Epithelial cell of prostate (primary cell): ENCODE measurements around the gene HCAR2.
"Not testable (repeated sequence)": the region's sequence is repeated elsewhere in the genome, so short reads cannot be mapped to it uniquely, and the experiment has no call there.

ENCODE experiments used
- DNase-seq: peaks from one replicate; pipeline ENCODE4 v3.0.0-alpha.2; 2011; ENCODE audit warnings: low read depth, low spot score
- H3K27ac ChIP-seq: fragments of 450-650 bp; 2 replicates; pipeline ENCODE4 v1.5.1; 2017; ENCODE audit warnings: mild to moderate bottlenecking

Gene HCAR2

GRCh38 chr12:122702890-122703611, at the start of gene HCAR2:
Gene HCAR2 (minus strand): TSS chr12:122703357. CDS start chr12:122703283, 74 bp downstream.
- peak; percentile 85 for DNase-seq
- peak within 1 kb of the TSS; percentile 29 for H3K27ac ChIP-seq

GRCh38 chr12:122752464-122753318, 49.5 kb upstream of the HCAR2 start, which contains the start of gene DENR:
Gene DENR (plus strand): TSS chr12:122752824. CDS start chr12:122753702, 878 bp downstream.
- peak within 1 kb of the TSS; percentile 89 for H3K27ac ChIP-seq
- DNase-seq: peak; percentile 99

GRCh38 chr12:122750781-122751515, 47.8 kb upstream of the HCAR2 start:
- peak overlapping the region; percentile 89 for H3K27ac ChIP-seq
- DNase-seq: not testable (repeated sequence)

- peak overlapping the region; percentile 37 for H3K27ac ChIP-seq
- DNase-seq: no peak
Measured at GRCh38 chr12:122749569-122750332, 46.6 kb upstream of the HCAR2 start.

- DNase-seq: peak; percentile 20
- peak overlapping the region; percentile 37 for H3K27ac ChIP-seq
Measured at GRCh38 chr12:122747224-122748135, 44.3 kb upstream of the HCAR2 start.

- no peak overlapping the region for H3K27ac ChIP-seq
- no peak for DNase-seq
Measured at GRCh38 chr12:122743895-122744525, 40.9 kb upstream of the HCAR2 start.

GRCh38 chr12:122740351-122740750, 37.2 kb upstream of the HCAR2 start:
- no peak for DNase-seq
- H3K27ac ChIP-seq: no peak overlapping the region

- no peak overlapping the region for H3K27ac ChIP-seq
Measured at GRCh38 chr12:122738571-122738970, 35.4 kb upstream of the HCAR2 start.

GRCh38 chr12:122732611-122733010, 29.5 kb upstream of the HCAR2 start:
- no peak for DNase-seq

More at GRCh38 chr12:122738571-122738970, 35.4 kb upstream of the HCAR2 start:
- no peak for DNase-seq

GRCh38 chr12:122732170-122732569, 29.0 kb upstream of the HCAR2 start:
- H3K27ac ChIP-seq: no peak overlapping the region
- no peak for DNase-seq

More at GRCh38 chr12:122732611-122733010, 29.5 kb upstream of the HCAR2 start:
- H3K27ac ChIP-seq: no peak overlapping the region

GRCh38 chr12:122730215-122731014, 27.3 kb upstream of the HCAR2 start, which contains the start of gene HCAR1:
Gene HCAR1 (minus strand): TSS chr12:122730844. CDS start chr12:122730339, 505 bp downstream.
- H3K27ac ChIP-seq: no peak within 1 kb of the TSS
- DNase-seq: no peak

GRCh38 chr12:122729583-122730214, 26.5 kb upstream of the HCAR2 start:
- H3K27ac ChIP-seq: no peak overlapping the region
- DNase-seq: no peak

GRCh38 chr12:122726080-122726558, 23.0 kb upstream of the HCAR2 start:
- H3K27ac ChIP-seq: peak overlapping the region; percentile 87
- no peak for DNase-seq

- no peak for DNase-seq
Measured at GRCh38 chr12:122725452-122726079, 22.4 kb upstream of the HCAR2 start.

GRCh38 chr12:122724641-122725243, 21.6 kb upstream of the HCAR2 start:
- H3K27ac ChIP-seq: peak overlapping the region; percentile 87

More at GRCh38 chr12:122725452-122726079, 22.4 kb upstream of the HCAR2 start:
- H3K27ac ChIP-seq: peak overlapping the region; percentile 87

GRCh38 chr12:122722387-122722786, 19.2 kb upstream of the HCAR2 start:
- DNase-seq: no peak
- peak overlapping the region; percentile 98 for H3K27ac ChIP-seq

More at GRCh38 chr12:122724641-122725243, 21.6 kb upstream of the HCAR2 start:
- no peak for DNase-seq
